A549 (cell line): ENCODE data around the gene ELFN1.

Experiments used
- MYC ChIP-seq: IDR thresholded peaks from 2 replicates; pipeline ENCODE4 v1.6.1; 2012; ENCODE audit warnings: mild to moderate bottlenecking, inconsistent platforms, low read length, improper control_type of control experiment, borderline replicate concordance
- TF ChIP-seq, protein P1 (sequence below): fragments of >200 bp; sonication (Bioruptor Twin); formaldehyde crosslinking; IDR thresholded peaks from 3 replicates; pipeline ENCODE4 v1.5.1; 2016
- TF ChIP-seq, protein P2 (sequence below): fragments of 200-600 bp; sonication (generic); IDR thresholded peaks from 2 replicates; pipeline ENCODE4 v1.6.1; 2016; ENCODE audit warnings: antibody characterized with exemption, mild to moderate bottlenecking, moderate library complexity

DNA sequence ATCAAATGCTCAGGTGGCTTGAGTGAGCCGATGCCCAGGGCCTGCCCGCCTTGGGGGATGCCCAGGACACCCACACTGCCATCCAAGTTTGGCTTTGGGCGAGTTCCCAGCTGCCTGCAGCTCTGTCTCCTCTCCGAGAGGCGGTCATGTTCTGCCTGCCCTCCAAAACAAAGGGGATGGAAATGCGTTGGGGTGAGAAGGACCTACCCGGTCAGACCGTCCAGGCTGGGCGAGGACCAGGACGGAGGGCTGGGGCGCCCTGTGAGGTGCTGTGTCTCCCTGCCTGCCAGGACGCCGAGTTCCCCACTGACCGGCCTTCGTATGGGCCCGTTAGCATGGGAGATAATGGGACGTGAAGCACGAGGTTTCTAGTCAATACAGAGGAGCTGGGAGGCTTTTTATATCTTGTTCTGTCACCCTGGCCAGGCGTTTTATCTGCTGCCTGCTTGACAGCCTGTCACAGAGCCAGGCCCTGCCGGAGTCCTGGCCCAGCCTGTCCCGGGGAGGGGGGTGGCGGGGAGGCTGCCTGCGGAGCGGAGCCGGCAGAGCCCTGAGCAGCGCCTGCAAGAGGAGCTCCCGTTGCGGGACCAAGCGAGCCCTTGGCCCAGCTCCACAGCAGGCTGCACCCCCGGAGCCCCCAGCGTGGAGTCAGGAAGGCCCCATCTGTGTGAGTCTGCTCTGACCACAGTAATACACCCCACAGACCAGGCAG is 22.0 kb upstream of the ELFN1 start:
- TF ChIP-seq, protein P1, sequence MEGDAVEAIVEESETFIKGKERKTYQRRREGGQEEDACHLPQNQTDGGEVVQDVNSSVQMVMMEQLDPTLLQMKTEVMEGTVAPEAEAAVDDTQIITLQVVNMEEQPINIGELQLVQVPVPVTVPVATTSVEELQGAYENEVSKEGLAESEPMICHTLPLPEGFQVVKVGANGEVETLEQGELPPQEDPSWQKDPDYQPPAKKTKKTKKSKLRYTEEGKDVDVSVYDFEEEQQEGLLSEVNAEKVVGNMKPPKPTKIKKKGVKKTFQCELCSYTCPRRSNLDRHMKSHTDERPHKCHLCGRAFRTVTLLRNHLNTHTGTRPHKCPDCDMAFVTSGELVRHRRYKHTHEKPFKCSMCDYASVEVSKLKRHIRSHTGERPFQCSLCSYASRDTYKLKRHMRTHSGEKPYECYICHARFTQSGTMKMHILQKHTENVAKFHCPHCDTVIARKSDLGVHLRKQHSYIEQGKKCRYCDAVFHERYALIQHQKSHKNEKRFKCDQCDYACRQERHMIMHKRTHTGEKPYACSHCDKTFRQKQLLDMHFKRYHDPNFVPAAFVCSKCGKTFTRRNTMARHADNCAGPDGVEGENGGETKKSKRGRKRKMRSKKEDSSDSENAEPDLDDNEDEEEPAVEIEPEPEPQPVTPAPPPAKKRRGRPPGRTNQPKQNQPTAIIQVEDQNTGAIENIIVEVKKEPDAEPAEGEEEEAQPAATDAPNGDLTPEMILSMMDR: no peak
- TF ChIP-seq, protein P2, sequence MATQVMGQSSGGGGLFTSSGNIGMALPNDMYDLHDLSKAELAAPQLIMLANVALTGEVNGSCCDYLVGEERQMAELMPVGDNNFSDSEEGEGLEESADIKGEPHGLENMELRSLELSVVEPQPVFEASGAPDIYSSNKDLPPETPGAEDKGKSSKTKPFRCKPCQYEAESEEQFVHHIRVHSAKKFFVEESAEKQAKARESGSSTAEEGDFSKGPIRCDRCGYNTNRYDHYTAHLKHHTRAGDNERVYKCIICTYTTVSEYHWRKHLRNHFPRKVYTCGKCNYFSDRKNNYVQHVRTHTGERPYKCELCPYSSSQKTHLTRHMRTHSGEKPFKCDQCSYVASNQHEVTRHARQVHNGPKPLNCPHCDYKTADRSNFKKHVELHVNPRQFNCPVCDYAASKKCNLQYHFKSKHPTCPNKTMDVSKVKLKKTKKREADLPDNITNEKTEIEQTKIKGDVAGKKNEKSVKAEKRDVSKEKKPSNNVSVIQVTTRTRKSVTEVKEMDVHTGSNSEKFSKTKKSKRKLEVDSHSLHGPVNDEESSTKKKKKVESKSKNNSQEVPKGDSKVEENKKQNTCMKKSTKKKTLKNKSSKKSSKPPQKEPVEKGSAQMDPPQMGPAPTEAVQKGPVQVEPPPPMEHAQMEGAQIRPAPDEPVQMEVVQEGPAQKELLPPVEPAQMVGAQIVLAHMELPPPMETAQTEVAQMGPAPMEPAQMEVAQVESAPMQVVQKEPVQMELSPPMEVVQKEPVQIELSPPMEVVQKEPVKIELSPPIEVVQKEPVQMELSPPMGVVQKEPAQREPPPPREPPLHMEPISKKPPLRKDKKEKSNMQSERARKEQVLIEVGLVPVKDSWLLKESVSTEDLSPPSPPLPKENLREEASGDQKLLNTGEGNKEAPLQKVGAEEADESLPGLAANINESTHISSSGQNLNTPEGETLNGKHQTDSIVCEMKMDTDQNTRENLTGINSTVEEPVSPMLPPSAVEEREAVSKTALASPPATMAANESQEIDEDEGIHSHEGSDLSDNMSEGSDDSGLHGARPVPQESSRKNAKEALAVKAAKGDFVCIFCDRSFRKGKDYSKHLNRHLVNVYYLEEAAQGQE: no peak
- no peak for TF ChIP-seq MYC
